HG03103 (cell line): ENCODE measurements around the gene NAT14.
"Not testable (repeated sequence)": the region's sequence is repeated elsewhere in the genome, so short reads cannot be mapped to it uniquely, and the experiment has no call there.

Experiments
- ATAC-seq: cut with Tn5 transposase; IDR thresholded peaks from one replicate; pipeline ENCODE4 v1.9.1; 2021; ENCODE audit warnings: low read depth; ENCODE audit not compliant: unreplicated experiment

NAT14 gene

DNA sequence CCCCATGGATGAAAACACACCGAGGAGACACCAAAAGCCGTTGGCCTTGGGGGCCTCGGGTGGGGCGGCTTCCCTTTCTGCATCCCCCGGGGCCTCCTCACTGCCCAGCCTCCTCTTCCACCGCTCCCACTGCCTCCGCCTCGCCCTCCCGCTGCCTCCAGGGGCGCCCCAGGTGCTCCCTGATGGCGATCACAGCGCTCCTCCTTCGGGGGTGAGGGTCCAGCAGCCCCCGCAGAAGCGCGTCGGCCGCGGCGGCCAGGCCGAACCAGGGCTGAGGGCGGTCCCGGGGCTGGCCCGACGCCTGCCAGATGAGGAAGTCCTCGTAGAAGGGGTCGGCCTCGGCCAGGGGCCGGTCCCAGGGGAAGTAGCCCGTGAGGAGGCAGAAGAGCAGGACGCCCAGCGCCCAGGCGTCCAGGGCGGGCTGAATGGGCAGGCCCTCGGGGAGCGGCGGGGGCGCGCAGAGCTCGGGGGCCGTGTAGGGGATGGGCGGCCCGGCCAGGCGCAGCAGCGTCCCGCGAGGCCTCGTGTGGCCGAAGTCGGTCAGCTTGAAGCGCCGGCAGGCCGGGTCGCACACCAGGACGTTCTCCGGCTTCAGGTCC lies 44.7 kb downstream of the NAT14 start:
- ATAC-seq, result no peak

GRCh38 chr19:55530996-55531395 lies 46.0 kb downstream of the NAT14 start:
- no peak for ATAC-seq

DNA sequence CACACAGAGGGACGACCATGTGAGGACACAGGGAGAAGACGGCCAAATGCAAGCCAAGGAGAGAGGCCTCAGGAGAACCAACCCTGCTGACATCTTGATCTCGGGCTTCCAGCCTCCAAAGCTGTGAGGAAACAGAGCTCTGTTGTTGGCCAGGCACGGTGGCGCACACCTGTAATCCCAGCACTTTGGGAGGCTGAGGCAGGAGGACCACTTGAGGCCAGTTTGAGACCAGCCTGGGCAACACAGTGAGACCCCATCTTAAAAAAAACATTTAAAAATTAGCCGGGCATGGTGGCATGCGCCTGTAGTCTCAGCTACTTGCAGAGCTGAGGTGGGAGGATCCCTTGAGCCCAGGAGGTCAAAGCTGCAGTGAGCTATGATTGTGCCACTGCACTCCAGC lies 49.3 kb downstream of the NAT14 start:
- not testable (repeated sequence) for ATAC-seq

DNA sequence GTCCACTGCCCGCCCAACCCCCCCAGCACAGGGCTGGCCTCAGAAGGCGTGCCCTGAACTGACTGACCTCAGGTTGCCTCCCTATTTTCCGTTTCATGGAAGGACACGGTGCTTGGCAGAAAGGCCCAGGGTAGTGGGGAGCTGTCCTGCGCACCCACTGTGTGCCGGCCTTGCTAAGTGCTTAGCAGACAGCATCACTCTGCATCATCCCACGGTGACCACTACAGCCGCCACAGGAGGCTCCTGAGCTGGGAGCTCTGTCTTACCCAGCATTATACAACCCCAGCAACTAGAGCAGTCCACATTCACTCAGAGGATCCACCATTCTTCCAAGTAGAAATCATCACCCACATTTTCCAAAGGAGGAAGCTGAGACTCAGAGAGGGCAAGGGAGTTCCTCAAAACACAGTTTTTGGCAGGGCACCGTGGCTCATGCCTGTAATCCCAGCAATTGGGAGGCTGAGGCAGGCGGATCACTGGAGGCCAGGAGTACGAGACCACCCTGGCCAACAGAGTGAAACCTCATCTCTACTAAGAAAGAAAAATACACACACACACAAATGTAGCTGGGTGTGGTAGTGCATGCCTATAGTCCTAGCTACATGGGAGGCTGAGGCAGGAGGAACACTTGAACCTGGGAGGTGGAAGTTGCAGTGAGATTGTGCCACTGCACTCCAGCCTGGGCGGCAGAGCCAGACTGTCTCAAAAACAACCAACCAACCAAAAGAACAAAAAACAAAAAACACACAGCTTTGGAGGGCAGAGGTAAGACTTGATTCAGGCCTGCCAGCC lies 50.4 kb downstream of the NAT14 start:
- ATAC-seq, result no peak

GRCh38 chr19:55535965-55536350 lies 51.0 kb downstream of the NAT14 start:
- no peak for ATAC-seq

- no peak for ATAC-seq
Observed at GRCh38 chr19:55536366-55536765, 51.4 kb downstream of the NAT14 start.
